ENCODE measurements around the gene NANP.

NANP gene

DNA sequence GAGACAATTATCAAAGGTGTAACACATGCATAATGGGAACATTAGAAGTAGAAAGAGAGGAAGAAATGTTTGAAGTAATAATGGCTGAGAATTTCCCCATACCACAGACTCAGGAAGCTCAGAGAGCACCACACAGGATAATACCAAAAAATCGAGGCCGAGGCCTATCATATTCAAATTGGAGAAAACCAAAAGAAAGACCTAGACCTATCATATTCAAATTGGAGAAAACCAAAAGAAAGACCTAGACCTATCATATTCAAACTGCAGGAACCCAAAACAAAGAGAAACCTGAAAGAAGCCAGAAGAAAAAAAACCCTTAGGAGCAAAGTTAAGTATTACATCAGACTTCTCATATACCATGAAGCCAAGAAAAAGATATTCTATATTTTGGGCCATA, 56.5 kb downstream of the NANP start:
- no peak for DNase-seq

DNA sequence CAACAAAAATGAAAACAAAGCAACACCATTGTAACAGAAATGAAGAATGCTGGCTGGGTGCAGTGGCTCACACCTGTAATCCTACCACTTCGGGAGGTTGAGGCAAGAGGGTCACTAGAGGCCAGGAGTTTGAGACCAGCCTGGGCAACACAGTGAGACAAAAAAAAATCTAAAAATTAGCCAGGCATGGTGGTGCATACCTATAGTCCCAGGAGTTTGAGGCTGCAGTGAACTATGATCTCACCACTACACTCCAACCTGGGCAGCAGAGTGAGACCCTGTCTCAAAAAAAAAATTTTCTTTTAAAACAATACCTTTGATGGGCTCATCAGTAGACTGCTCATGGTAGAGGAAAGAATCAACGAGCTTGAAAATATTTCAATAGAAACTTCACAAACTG, 57.0 kb downstream of the NANP start:
- no peak for DNase-seq

DNA sequence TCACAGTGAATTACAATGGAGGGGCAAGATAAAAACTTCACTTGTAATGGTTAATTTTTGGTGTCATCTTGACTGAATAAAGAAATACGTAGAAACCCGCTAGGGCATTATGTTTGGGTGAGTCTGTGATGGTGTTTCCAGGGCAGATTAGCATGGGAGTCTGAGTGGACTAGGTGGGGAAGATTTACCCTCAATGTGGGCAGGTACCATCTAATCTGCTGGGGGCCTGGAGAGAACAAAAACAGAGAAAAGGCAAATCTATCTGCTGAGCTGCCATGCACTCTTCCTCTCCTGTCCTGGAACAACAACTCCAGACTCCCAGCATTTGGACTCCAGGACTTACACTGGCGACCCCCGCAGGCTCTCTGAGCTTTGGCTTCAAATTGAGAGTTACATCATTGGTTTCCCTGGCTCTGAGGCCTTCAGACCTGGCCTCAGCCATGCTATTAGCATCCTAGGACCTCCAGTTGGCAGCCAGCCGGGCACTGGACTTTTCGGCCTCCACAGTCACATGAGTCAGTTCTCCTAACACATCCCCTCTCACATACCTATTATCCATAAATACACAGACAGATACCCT, 58.1 kb downstream of the NANP start:
- no peak for DNase-seq

DNA sequence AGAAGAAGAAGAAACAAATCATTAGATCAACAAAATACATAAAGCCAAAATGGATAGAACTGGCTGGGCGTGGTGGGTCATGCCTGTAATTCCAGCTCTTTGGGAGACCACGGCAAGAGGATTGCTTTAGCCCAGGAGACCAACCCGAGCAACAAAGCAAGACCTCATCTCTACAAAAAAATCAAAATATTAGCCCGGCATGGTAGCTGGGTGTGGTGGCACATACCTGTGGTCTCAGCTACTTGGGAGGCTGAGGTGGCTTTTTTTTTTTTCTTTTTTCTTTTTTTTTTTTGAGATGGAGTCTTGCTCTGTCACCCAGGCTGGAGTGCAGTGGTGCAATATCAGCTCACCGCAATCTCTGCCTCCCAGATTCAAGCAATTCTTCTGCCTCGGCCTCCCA, 59.9 kb downstream of the NANP start:
- no peak for DNase-seq

DNA sequence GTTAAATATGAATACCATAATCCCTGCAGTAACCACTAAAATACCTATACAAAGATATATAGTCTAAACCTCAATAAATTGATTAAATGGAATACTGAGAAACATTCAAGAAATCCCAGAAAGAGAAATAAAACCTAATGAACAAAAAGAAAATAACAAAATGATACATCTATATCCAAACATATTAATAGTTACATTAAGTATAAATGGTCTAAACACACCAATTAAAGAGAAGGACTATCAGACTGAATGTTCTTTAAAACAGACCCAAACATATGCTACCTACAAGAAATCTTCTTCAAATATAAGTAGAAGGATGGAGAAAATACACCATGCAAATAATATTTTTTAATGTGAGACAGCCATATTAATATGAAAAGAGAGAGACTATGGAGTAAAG, 60.5 kb downstream of the NANP start:
- DNase-seq = no peak

Measured in amniotic stem cell (primary cell).